22Rv1 (cell line): ENCODE data around the gene KCNK13.

Source experiments
- CTCF ChIP-seq: fragments of 450-650 bp; IDR thresholded peaks from 2 replicates; pipeline ENCODE4 v1.5.1; 2017; ENCODE audit warnings: mild to moderate bottlenecking
- ZFX ChIP-seq: fragments of 450-650 bp; IDR thresholded peaks from 2 replicates; pipeline ENCODE4 v1.6.1; 2017; ENCODE audit warnings: antibody characterized with exemption, borderline replicate concordance

- peak; percentile 70 for TF ChIP-seq CTCF
- no peak for TF ChIP-seq ZFX
These were observed 132.1 kb downstream of the KCNK13 start for GRCh38 chr14:90193925-90194324.
